Neuronal stem cell (in vitro differentiated cells): ENCODE data around the gene SMC1B.

Experiments
- DNase-seq: peaks from one replicate; pipeline ENCODE4 v3.0.0-alpha.2; 2013; ENCODE audit warnings: low spot score
- H2AFZ ChIP-seq: one replicate; pipeline ENCODE4 v1.6.1; 2013; ENCODE audit warnings: mild to moderate bottlenecking, low read length, inconsistent platforms
- H2AK5ac ChIP-seq: 2 replicates; pipeline ENCODE4 v1.6.1; 2013; ENCODE audit warnings: low read depth, mild to moderate bottlenecking, inconsistent platforms, low read length, moderate library complexity, mixed read lengths
- H2BK120ac ChIP-seq: 2 replicates; pipeline ENCODE4 v1.6.1; 2013; ENCODE audit warnings: low read depth, mild to moderate bottlenecking, inconsistent platforms, low read length, moderate library complexity, mixed read lengths
- H2BK12ac ChIP-seq: one replicate; pipeline ENCODE4 v1.6.1; 2013; ENCODE audit warnings: low read length, inconsistent platforms
- H2BK15ac ChIP-seq: 2 replicates; pipeline ENCODE4 v1.6.1; 2013; ENCODE audit warnings: mild to moderate bottlenecking, low read length, inconsistent platforms, mixed read lengths
- H2BK5ac ChIP-seq: one replicate; pipeline ENCODE4 v1.6.1; 2013; ENCODE audit warnings: inconsistent platforms, mild to moderate bottlenecking, low read length, moderate library complexity
- H3K14ac ChIP-seq: one replicate; pipeline ENCODE4 v1.6.1; 2013; ENCODE audit warnings: low read length, inconsistent platforms
- H3K18ac ChIP-seq: 2 replicates; pipeline ENCODE4 v1.6.1; 2013; ENCODE audit warnings: low read length, inconsistent platforms
- H3K23ac ChIP-seq: 2 replicates; pipeline ENCODE4 v1.6.1; 2013; ENCODE audit warnings: low read depth, mild to moderate bottlenecking, mixed read lengths, low read length, inconsistent platforms; ENCODE audit not compliant: poor library complexity
- H3K27ac ChIP-seq: replicated peaks from 3 replicates; pipeline ENCODE4 v1.5.1; 2013; ENCODE audit warnings: low read length, inconsistent platforms
- H3K27me3 ChIP-seq, 3 experiments: 2 replicates each; pipeline ENCODE4 v1.6.1; 2013; ENCODE audit warnings: low read length in 3 of 3, mild to moderate bottlenecking in 2 of 3, inconsistent platforms in 1 of 3, low read depth in 1 of 3, mixed read lengths in 1 of 3, moderate library complexity in 1 of 3; ENCODE audit not compliant: control insufficient read depth in 3 of 3, insufficient read depth in 3 of 3
- H3K36me3 ChIP-seq, 2 donors: replicated peaks in 1 of 2; 2 replicates each; pipeline ENCODE4 v1.6.1; 2013; ENCODE audit warnings: low read length in 2 of 2; ENCODE audit not compliant: control insufficient read depth in 2 of 2, insufficient read depth in 2 of 2
- H3K4ac ChIP-seq: 2 replicates; pipeline ENCODE4 v1.6.1; 2013; ENCODE audit warnings: inconsistent platforms, mild to moderate bottlenecking, low read length, moderate library complexity
- H3K4me1 ChIP-seq, 2 donors: 1 replicate in 1 of 2; 2 replicates in 1 of 2; pipeline ENCODE4 v1.6.1; 2013; ENCODE audit warnings: low read length in 2 of 2, low read depth in 1 of 2; ENCODE audit not compliant: control insufficient read depth in 2 of 2, insufficient read depth in 1 of 2
- H3K4me2 ChIP-seq: one replicate; pipeline ENCODE4 v1.6.1; 2013; ENCODE audit warnings: mild to moderate bottlenecking, low read length, inconsistent platforms; ENCODE audit not compliant: insufficient read depth, poor library complexity, severe bottlenecking
- H3K4me3 ChIP-seq, 2 donors: 2 replicates each; pipeline ENCODE4 v1.5.1; 2013; ENCODE audit warnings: low read length in 2 of 2, mild to moderate bottlenecking in 2 of 2, inconsistent platforms in 1 of 2, moderate library complexity in 1 of 2
- H3K79me1 ChIP-seq: one replicate; pipeline ENCODE4 v1.6.1; 2013; ENCODE audit warnings: low read depth, mild to moderate bottlenecking, inconsistent platforms, low read length, moderate library complexity
- H3K9ac ChIP-seq: one replicate; pipeline ENCODE4 v1.6.1; 2013; ENCODE audit warnings: mild to moderate bottlenecking, low read depth, low read length, inconsistent platforms; ENCODE audit not compliant: poor library complexity
- H3K9me3 ChIP-seq, 2 donors: replicated peaks in 1 of 2; 2 replicates each; pipeline versions ENCODE3 to v1.6.1; 2013; ENCODE audit warnings: low read length in 2 of 2, mild to moderate bottlenecking in 2 of 2, inconsistent platforms in 1 of 2, low read depth in 1 of 2, mixed read lengths in 1 of 2, moderate library complexity in 1 of 2; ENCODE audit not compliant: control insufficient read depth in 2 of 2, insufficient read depth in 1 of 2
- H4K8ac ChIP-seq: one replicate; pipeline ENCODE4 v1.6.1; 2013; ENCODE audit warnings: low read depth, mild to moderate bottlenecking, inconsistent platforms, low read length, moderate library complexity
- H4K91ac ChIP-seq: one replicate; pipeline ENCODE4 v1.6.1; 2013; ENCODE audit warnings: low read length, low read depth, mild to moderate bottlenecking, inconsistent platforms; ENCODE audit not compliant: poor library complexity
- WGBS, 2 donors: extraction: QIAGEN DNeasy Blood & Tissue Kit; methylation state at CpG; one replicate each; pipeline ENCODE4 v1.1.7; 2013; ENCODE audit warnings: missing lambda C conversion rate in 2 of 2, mixed read lengths in 1 of 2; ENCODE audit not compliant: insufficient read length in 2 of 2, insufficient replicate concordance in 1 of 2; ENCODE audit errors: extremely low coverage in 2 of 2; 5-methylcytosine and 5-hydroxymethylcytosine counted together

The SMC1B gene

GRCh38 chr22:45421349-45422055 lies 8.1 kb upstream of the SMC1B start:
- Histone ChIP-seq H3K4ac (no peak overlapping the region), H3K79me1 (peaks cover 5% of the 10 kb centered on the region), H3K27ac (no peak overlapping the region), H2AK5ac (no peak overlapping the region), H2BK5ac (no peak overlapping the region), H3K4me1 (no peaks in the 10 kb centered on the region), H3K18ac (no peak overlapping the region), H4K8ac (no peak overlapping the region), H4K91ac (no peak overlapping the region), H3K4me3 (no peak overlapping the region), H3K14ac (no peak overlapping the region), H3K27me3 (peaks cover 0 to 18% (median 0%) of the 10 kb centered on the region in 3 experiments), H2BK15ac (no peak overlapping the region), H2AFZ (no peak overlapping the region), H2BK12ac (no peak overlapping the region), H3K9me3 (no peaks in the 10 kb centered on the region), H2BK120ac (no peak overlapping the region), H3K36me3 (peaks cover 0 to 2% of the 10 kb centered on the region in 2 donors), H3K9ac (no peak overlapping the region), H3K4me2 (no peak overlapping the region), H3K23ac (no peak overlapping the region)
- DNase-seq, result no peak
- no CpG with 5 or more reads among the region's 2 CpGs for WGBS, 2 donors

- H2BK15ac ChIP-seq, result no peak overlapping the region
- no peak overlapping the region for H2BK12ac ChIP-seq
- no peak overlapping the region for H3K4me2 ChIP-seq
- H3K18ac ChIP-seq, result no peak overlapping the region
- DNase-seq, result no peak
- peaks cover 0 to 18% (median 0%) of the 10 kb centered on the region in 3 experiments for H3K27me3 ChIP-seq
- no peak overlapping the region for H3K4ac ChIP-seq
- H4K8ac ChIP-seq, result no peak overlapping the region
- H3K36me3 ChIP-seq, result peaks cover 0 to 2% of the 10 kb centered on the region in 2 donors
- H4K91ac ChIP-seq, result no peak overlapping the region
- H2BK120ac ChIP-seq, result no peak overlapping the region
- no peaks in the 10 kb centered on the region for H3K4me1 ChIP-seq
- WGBS, 2 donors, result no CpG with 5 or more reads among the region's 2 CpGs
- no peak overlapping the region for H2AK5ac ChIP-seq
- no peak overlapping the region for H3K14ac ChIP-seq
- H3K27ac ChIP-seq, result no peak overlapping the region
- no peaks in the 10 kb centered on the region for H3K9me3 ChIP-seq
- H3K9ac ChIP-seq, result no peak overlapping the region
- peaks cover 5% of the 10 kb centered on the region for H3K79me1 ChIP-seq
- H3K23ac ChIP-seq, result no peak overlapping the region
- no peak overlapping the region for H2AFZ ChIP-seq
- no peak overlapping the region for H3K4me3 ChIP-seq
- no peak overlapping the region for H2BK5ac ChIP-seq
These were observed 7.1 kb upstream of the SMC1B start for GRCh38 chr22:45420539-45420938.

- no peak overlapping the region for H3K18ac ChIP-seq
- no peak overlapping the region for H2AK5ac ChIP-seq
- no peak overlapping the region for H2BK5ac ChIP-seq
- no peak overlapping the region for H2BK120ac ChIP-seq
- no peak overlapping the region for H3K23ac ChIP-seq
- no peak overlapping the region for H4K8ac ChIP-seq
- peaks cover 5% of the 10 kb centered on the region for H3K79me1 ChIP-seq
- H3K14ac ChIP-seq, result no peak overlapping the region
- H3K9me3 ChIP-seq, result no peaks in the 10 kb centered on the region
- no peak for DNase-seq
- H3K4ac ChIP-seq, result no peak overlapping the region
- WGBS, 2 donors, result no CpG with 5 or more reads among the region's 4 CpGs
- H3K4me2 ChIP-seq, result no peak overlapping the region
- H3K4me3 ChIP-seq, result no peak overlapping the region
- H3K4me1 ChIP-seq, result no peaks in the 10 kb centered on the region
- no peak overlapping the region for H3K27ac ChIP-seq
- H4K91ac ChIP-seq, result no peak overlapping the region
- H3K36me3 ChIP-seq, result peaks cover 0 to 2% of the 10 kb centered on the region in 2 donors
- H3K27me3 ChIP-seq, result peaks cover 0 to 18% (median 0%) of the 10 kb centered on the region in 3 experiments
- no peak overlapping the region for H3K9ac ChIP-seq
- no peak overlapping the region for H2AFZ ChIP-seq
- H2BK12ac ChIP-seq, result no peak overlapping the region
- no peak overlapping the region for H2BK15ac ChIP-seq
These were observed 6.6 kb upstream of the SMC1B start for GRCh38 chr22:45420011-45420410.

- peaks cover 0 to 2% of the 10 kb centered on the region in 2 donors for H3K36me3 ChIP-seq
- no peak overlapping the region for H2BK15ac ChIP-seq
- no peak overlapping the region for H3K4ac ChIP-seq
- H4K91ac ChIP-seq, result no peak overlapping the region
- H3K27ac ChIP-seq, result no peak overlapping the region
- no peaks in the 10 kb centered on the region for H3K9me3 ChIP-seq
- no peak overlapping the region for H2BK5ac ChIP-seq
- no peak overlapping the region for H2AK5ac ChIP-seq
- peaks cover 5% of the 10 kb centered on the region for H3K79me1 ChIP-seq
- H3K4me1 ChIP-seq, result peaks cover 0 to under 1% of the 10 kb centered on the region in 2 donors
- DNase-seq, result no peak
- no peak overlapping the region for H3K14ac ChIP-seq
- no peak overlapping the region for H2AFZ ChIP-seq
- no peak overlapping the region for H3K4me3 ChIP-seq
- no peak overlapping the region for H3K18ac ChIP-seq
- H3K27me3 ChIP-seq, result peaks cover 0 to 30% (median 5%) of the 10 kb centered on the region in 3 experiments
- no peak overlapping the region for H4K8ac ChIP-seq
- no peak overlapping the region for H3K4me2 ChIP-seq
- H3K9ac ChIP-seq, result no peak overlapping the region
- no peak overlapping the region for H2BK120ac ChIP-seq
- H2BK12ac ChIP-seq, result no peak overlapping the region
- H3K23ac ChIP-seq, result no peak overlapping the region
- WGBS, 2 donors, result no CpG with 5 or more reads among the region's 6 CpGs
These were observed 5.4 kb upstream of the SMC1B start for GRCh38 chr22:45418770-45419138.
